GM10266 (cell line): Measurements from ENCODE around the gene DOCK11.

Experiments used
- DNase-seq: peaks from one replicate; pipeline ENCODE4 v3.0.0; 2012; ENCODE audit errors: extremely low spot score
- CTCF ChIP-seq: IDR thresholded peaks from 2 replicates; pipeline ENCODE4 v1.5.1; 2012; ENCODE audit warnings: mild to moderate bottlenecking, low read depth; ENCODE audit not compliant: control insufficient read depth, insufficient read depth; ENCODE audit errors: missing control alignments

DOCK11 gene

GRCh38 chrX:118513120-118513898, 17.7 kb downstream of the DOCK11 start:
- no peak for DNase-seq
- no peak for TF ChIP-seq CTCF

- TF ChIP-seq CTCF: no peak
- no peak for DNase-seq
Measured at GRCh38 chrX:118519411-118520215, 24.0 kb downstream of the DOCK11 start.

- no peak for TF ChIP-seq CTCF
- no peak for DNase-seq
Measured at GRCh38 chrX:118520216-118521206, 24.9 kb downstream of the DOCK11 start.

GRCh38 chrX:118521435-118521834, 25.8 kb downstream of the DOCK11 start:
- DNase-seq: no peak
- TF ChIP-seq CTCF: no peak

- no peak for TF ChIP-seq CTCF
- no peak for DNase-seq
Measured at GRCh38 chrX:118522230-118522926, 26.8 kb downstream of the DOCK11 start.

GRCh38 chrX:118523920-118524319, 28.3 kb downstream of the DOCK11 start:
- DNase-seq: no peak

More at GRCh38 chrX:118523920-118524319, 28.3 kb downstream of the DOCK11 start:
- TF ChIP-seq CTCF: no peak
